ENCODE results near the gene MECR.

DNA sequence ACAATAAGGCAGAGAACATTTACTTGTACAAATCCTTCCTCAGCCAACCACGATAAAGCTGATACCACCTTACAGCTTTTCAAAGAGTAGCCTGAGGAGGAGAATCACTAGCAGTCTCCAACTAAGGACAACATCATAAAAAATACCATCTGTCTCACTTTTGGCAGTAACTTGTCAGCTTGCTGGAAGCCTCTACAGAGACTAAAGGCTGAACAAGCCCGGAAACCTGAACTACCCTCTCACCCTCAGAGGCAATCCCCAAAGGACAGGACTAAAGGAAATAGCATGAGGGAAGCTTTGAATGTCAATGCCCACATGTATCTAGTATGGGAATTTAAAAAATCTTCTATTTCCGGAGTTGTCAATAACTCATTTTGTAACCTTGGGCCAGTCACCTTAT is 59.6 kb downstream of the MECR start:
- TF ChIP-seq, protein P1, sequence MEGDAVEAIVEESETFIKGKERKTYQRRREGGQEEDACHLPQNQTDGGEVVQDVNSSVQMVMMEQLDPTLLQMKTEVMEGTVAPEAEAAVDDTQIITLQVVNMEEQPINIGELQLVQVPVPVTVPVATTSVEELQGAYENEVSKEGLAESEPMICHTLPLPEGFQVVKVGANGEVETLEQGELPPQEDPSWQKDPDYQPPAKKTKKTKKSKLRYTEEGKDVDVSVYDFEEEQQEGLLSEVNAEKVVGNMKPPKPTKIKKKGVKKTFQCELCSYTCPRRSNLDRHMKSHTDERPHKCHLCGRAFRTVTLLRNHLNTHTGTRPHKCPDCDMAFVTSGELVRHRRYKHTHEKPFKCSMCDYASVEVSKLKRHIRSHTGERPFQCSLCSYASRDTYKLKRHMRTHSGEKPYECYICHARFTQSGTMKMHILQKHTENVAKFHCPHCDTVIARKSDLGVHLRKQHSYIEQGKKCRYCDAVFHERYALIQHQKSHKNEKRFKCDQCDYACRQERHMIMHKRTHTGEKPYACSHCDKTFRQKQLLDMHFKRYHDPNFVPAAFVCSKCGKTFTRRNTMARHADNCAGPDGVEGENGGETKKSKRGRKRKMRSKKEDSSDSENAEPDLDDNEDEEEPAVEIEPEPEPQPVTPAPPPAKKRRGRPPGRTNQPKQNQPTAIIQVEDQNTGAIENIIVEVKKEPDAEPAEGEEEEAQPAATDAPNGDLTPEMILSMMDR (IDR thresholded peaks at IDR 0.05), result no peak
- no peak for TF ChIP-seq POLR2AphosphoS5 (IDR thresholded peaks at IDR 0.05)

Data from upper lobe of left lung (tissue), 4 donors.